A549 (cell line): ENCODE data around the gene SHISAL2A.

Source experiments
- CHD4 ChIP-seq: fragments of 200-600 bp; sonication (generic); IDR thresholded peaks from 2 replicates; pipeline ENCODE4 v1.6.1; 2016; ENCODE audit warnings: antibody characterized with exemption, mild to moderate bottlenecking, borderline replicate concordance
- CTCF ChIP-seq: fragments of >200 bp; sonication (Bioruptor Twin); formaldehyde crosslinking; IDR thresholded peaks from 3 replicates; pipeline ENCODE4 v1.5.1; 2016
- EP300 ChIP-seq, 2 experiments: fragments of >200 bp; sonication (Bioruptor Twin); formaldehyde crosslinking; IDR thresholded peaks; 2 replicates in 1 of 2; 3 replicates in 1 of 2; pipeline ENCODE4 v1.6.1; 2016 to 2017
- FOSL2 ChIP-seq, 2 experiments: fragments of 450-650 bp in 1 of 2; fragments of >200 bp in 1 of 2; sonication (Bioruptor Twin) in 1 of 2; formaldehyde crosslinking; IDR thresholded peaks; 2 replicates each; pipeline versions ENCODE4 v1.5.0 to v1.6.1; 2016 to 2020; ENCODE audit warnings: mild to moderate bottlenecking in 1 of 2, moderate library complexity in 1 of 2
- HES2 ChIP-seq: fragments of >200 bp; sonication (Bioruptor Twin); formaldehyde crosslinking; IDR thresholded peaks from 2 replicates; pipeline ENCODE4 v1.6.1; 2016
- HMGXB4 ChIP-seq: fragments of 250-450 bp; sonication (Bioruptor Pico); IDR thresholded peaks from 2 replicates; pipeline ENCODE4 v1.5.0; 2021; ENCODE audit warnings: mild to moderate bottlenecking, moderate library complexity, borderline replicate concordance
- JUN ChIP-seq, 2 experiments: fragments of >200 bp; sonication (Bioruptor Twin); formaldehyde crosslinking; IDR thresholded peaks; 2 replicates in 1 of 2; 3 replicates in 1 of 2; pipeline ENCODE4 v1.6.1; 2016 to 2017
- KDM1A ChIP-seq: fragments of 200-600 bp; sonication (generic); IDR thresholded peaks from 2 replicates; pipeline ENCODE4 v1.6.1; 2016; ENCODE audit warnings: low read depth, mild to moderate bottlenecking
- POLR2A ChIP-seq: IDR thresholded peaks from 2 replicates; pipeline ENCODE4 v1.6.1; 2012; ENCODE audit warnings: mild to moderate bottlenecking, low read length
- REST ChIP-seq: fragments of 200-600 bp; sonication (generic); IDR thresholded peaks from 2 replicates; pipeline ENCODE4 v1.6.1; 2016; ENCODE audit warnings: antibody characterized with exemption, mild to moderate bottlenecking, moderate library complexity
- TP53 ChIP-seq: fragments of 250-450 bp; sonication (Bioruptor Pico); IDR thresholded peaks from 2 replicates; pipeline ENCODE4 v1.5.0; 2021; ENCODE audit warnings: mild to moderate bottlenecking, moderate library complexity

GRCh38 chr1:52691821-52692220 lies 58.9 kb downstream of the SHISAL2A start:
- TF ChIP-seq CHD4 (no peak), HES2 (no peak), HMGXB4 (CRISPR knock-in tag) (no peak), CTCF (no peak), EP300 (IDR thresholded peaks at IDR 0.05) (no peak), FOSL2 (IDR thresholded peaks at IDR 0.05) (no peak), FOSL2 (CRISPR knock-in tag; IDR thresholded peaks at IDR 0.05) (no peak), KDM1A (no peak), JUN (IDR thresholded peaks at IDR 0.05) (no peak), POLR2A (no peak), REST (no peak), TP53 (CRISPR knock-in tag) (no peak)
